Gastroesophageal sphincter (tissue), 4 donors: ENCODE data around the gene HMGN3. TPM values are rescaled to one million over a fixed set of nuclear protein-coding genes. Genes with fewer than 3 reads are reported as not detected.
A peak's percentile ranks its signal among the peaks of the same experiment; 100 is the strongest.

Experiments used
- ATAC-seq: fragments of 150-250 bp; one replicate; pipeline ENCODE4 v1.9.1; 2016; ENCODE audit warnings: mild to moderate bottlenecking, moderate library complexity
- H3K27ac ChIP-seq, 4 donors: fragments of 200-600 bp; sonication (generic) in 3 of 4; 1 replicate in 3 of 4; 2 replicates in 1 of 4; pipeline ENCODE4 v1.5.1; 2016 to 2019
- H3K27me3 ChIP-seq: fragments of 200-600 bp; sonication (generic); one replicate; pipeline ENCODE4 v1.5.1; 2019
- H3K36me3 ChIP-seq, 2 donors: fragments of 200-600 bp; sonication (generic); one replicate each; pipeline ENCODE4 v1.5.1; 2019; ENCODE audit warnings: control low read depth in 1 of 2
- H3K4me1 ChIP-seq, 3 donors: fragments of 200-600 bp; sonication (generic); 1 replicate in 2 of 3; 2 replicates in 1 of 3; pipeline ENCODE4 v1.5.1; 2016 to 2019; ENCODE audit warnings: control low read depth in 2 of 3
- H3K4me3 ChIP-seq, 2 donors: fragments of 200-600 bp; sonication (generic); one replicate each; pipeline ENCODE4 v1.5.1; 2019; ENCODE audit warnings: mild to moderate bottlenecking in 1 of 2, moderate library complexity in 1 of 2
- H3K9me3 ChIP-seq, 3 donors: fragments of 200-600 bp; sonication (generic); one replicate each; pipeline ENCODE4 v1.5.1; 2017 to 2019; ENCODE audit warnings: control low read depth in 2 of 3
- CTCF ChIP-seq, 4 experiments: fragments of 200-600 bp in 2 of 4; fragments of 450-650 bp in 2 of 4; sonication (generic) in 1 of 4; IDR thresholded peaks; one replicate each; pipeline ENCODE4 v1.5.1; 2017 to 2019; ENCODE audit warnings: antibody characterized with exemption in 4 of 4, mild to moderate bottlenecking in 2 of 4, moderate library complexity in 2 of 4
- EP300 ChIP-seq: sonication (generic); formaldehyde crosslinking; IDR thresholded peaks from one replicate; pipeline ENCODE4 v1.6.1; 2017; ENCODE audit warnings: antibody characterized with exemption, mild to moderate bottlenecking
- POLR2A ChIP-seq, 2 donors: fragments of 450-650 bp; IDR thresholded peaks; one replicate each; pipeline ENCODE4 v1.6.1; 2017; ENCODE audit warnings: antibody characterized with exemption in 2 of 2, mild to moderate bottlenecking in 2 of 2, moderate library complexity in 1 of 2
- POLR2AphosphoS5 ChIP-seq: sonication (generic); formaldehyde crosslinking; IDR thresholded peaks from one replicate; pipeline ENCODE4 v1.6.1; 2017; ENCODE audit warnings: antibody characterized with exemption
- WGBS, 2 donors: methylation state at CpG; one replicate each; pipeline ENCODE4 v1.1.5; 2018; ENCODE audit warnings: low coverage in 1 of 2; 5-methylcytosine and 5-hydroxymethylcytosine counted together
- total RNA-seq, 4 donors: library from RNA; depleted of rRNA; stranded (reverse); fragments of >200 nt; gene quantifications; one replicate each; pipeline ENCODE4 v1.1.0, GENCODE V29; 2016

The HMGN3 gene
- total RNA-seq, 4 donors from 2014 or later: 41.4 to 97.9 (median 61.4) TPM

GRCh38 chr6:79240509-79240908, 6.0 kb upstream of the HMGN3 start:
- no peak for ATAC-seq
- no peak overlapping the region for H3K4me3 ChIP-seq
- no peaks in the 10 kb centered on the region for H3K36me3 ChIP-seq
- H3K9me3 ChIP-seq: no peaks in the 10 kb centered on the region
- H3K27ac ChIP-seq: no peak overlapping the region
- peaks cover 0 to 6% (median 0%) of the 10 kb centered on the region in 3 donors for H3K4me1 ChIP-seq
- TF ChIP-seq CTCF (IDR thresholded peaks at IDR 0.05) (no peak), POLR2A (IDR thresholded peaks at IDR 0.05) (no peak), POLR2AphosphoS5 (no peak), EP300 (no peak)
- 50 to 67% methylated on average over 1 of the region's 1 CpG for WGBS, 2 donors
- no peaks in the 10 kb centered on the region for H3K27me3 ChIP-seq

GRCh38 chr6:79239536-79240168, 5.2 kb upstream of the HMGN3 start:
- 83 to 86% methylated on average over 6 of the region's 6 CpGs for WGBS, 2 donors
- Histone ChIP-seq H3K4me3 (no peak overlapping the region), H3K27ac (no peak overlapping the region), H3K4me1 (peaks cover 0 to 6% (median 0%) of the 10 kb centered on the region in 3 donors), H3K9me3 (no peaks in the 10 kb centered on the region), H3K36me3 (no peaks in the 10 kb centered on the region), H3K27me3 (no peaks in the 10 kb centered on the region)
- TF ChIP-seq POLR2A (IDR thresholded peaks at IDR 0.05) (no peak), POLR2AphosphoS5 (no peak), CTCF (IDR thresholded peaks at IDR 0.05) (no peak), EP300 (no peak)
- no peak for ATAC-seq

GRCh38 chr6:79238919-79239318, 4.4 kb upstream of the HMGN3 start:
- no peak for TF ChIP-seq EP300
- TF ChIP-seq POLR2A (IDR thresholded peaks at IDR 0.05): no peak

GRCh38 chr6:79236711-79237110, 2.2 kb upstream of the HMGN3 start:
- Histone ChIP-seq H3K27ac (no peak overlapping the region), H3K4me3 (no peak overlapping the region), H3K4me1 (peaks cover 0 to 24% (median 3%) of the 10 kb centered on the region in 3 donors), H3K9me3 (no peaks in the 10 kb centered on the region), H3K36me3 (no peaks in the 10 kb centered on the region), H3K27me3 (no peaks in the 10 kb centered on the region)
- TF ChIP-seq CTCF (IDR thresholded peaks at IDR 0.05) (no peak), POLR2AphosphoS5 (no peak), EP300 (no peak), POLR2A (IDR thresholded peaks at IDR 0.05) (no peak)
- ATAC-seq: no peak
- 81 to 93% methylated on average over 3 of the region's 3 CpGs for WGBS, 2 donors

More at GRCh38 chr6:79238919-79239318, 4.4 kb upstream of the HMGN3 start:
- Histone ChIP-seq H3K4me1 (peaks cover 0 to 6% (median 0%) of the 10 kb centered on the region in 3 donors), H3K27me3 (no peaks in the 10 kb centered on the region), H3K27ac (no peak overlapping the region), H3K4me3 (no peak overlapping the region), H3K36me3 (no peaks in the 10 kb centered on the region), H3K9me3 (no peaks in the 10 kb centered on the region)
- no peak for ATAC-seq

- Histone ChIP-seq H3K4me1 (peaks cover 0 to 28% (median 3%) of the 10 kb centered on the region in 3 donors), H3K27me3 (no peaks in the 10 kb centered on the region), H3K36me3 (no peaks in the 10 kb centered on the region), H3K4me3 (peak overlapping the region; percentile 55 to 66), H3K9me3 (no peaks in the 10 kb centered on the region), H3K27ac (peak overlapping the region; percentile 82 to 95 (median 93))
- peak; percentile 92 for ATAC-seq
- 0% methylated on average over 6 to 16 of the region's 41 CpGs for whole genome bisulfite sequencing, 2 donors
- TF ChIP-seq POLR2A (IDR thresholded peaks at IDR 0.05): peak; percentile 29 to 32
- TF ChIP-seq CTCF (IDR thresholded peaks at IDR 0.05): peak; percentile 1 to 70 (median 53)
- TF ChIP-seq POLR2AphosphoS5: peak; percentile 61
- no peak for TF ChIP-seq EP300
Measured at GRCh38 chr6:79233611-79234149, 802 bp downstream of the HMGN3 start.
